ENCODE data around the gene STK32C.

- no peak for TF ChIP-seq SUZ12 (IDR thresholded peaks at IDR 0.05; ENCODE audit: extremely low read depth, insufficient read depth, insufficient read length)
- no peak for TF ChIP-seq ZNF274 (IDR thresholded peaks at IDR 0.05; ENCODE audit: low read depth, low read length)
- no peak for TF ChIP-seq YY1 (IDR thresholded peaks at IDR 0.05; ENCODE audit: insufficient read depth, insufficient read length)
These were observed 35.3 kb downstream of the STK32C start for GRCh38 chr10:132272231-132272971.
